SK-N-SH treated with all-trans-retinoic acid at 6 μM for 48 hours (cell line): ENCODE measurements around the gene PPARG.

Experiments used
- ATAC-seq: fragments of 200-7000 bp; cut with Tn5 transposase; 3 replicates; pipeline ENCODE4 v1.9.1; 2020; ENCODE audit warnings: mild to moderate bottlenecking, moderate library complexity
- CREB5 ChIP-seq: fragments of 250-450 bp; sonication (Bioruptor Pico); IDR thresholded peaks from 2 replicates; pipeline ENCODE4 v1.5.1; 2020; ENCODE audit warnings: low read depth, mild to moderate bottlenecking, moderate library complexity
- CSRNP3 ChIP-seq: fragments of 250-450 bp; sonication (Bioruptor Pico); IDR thresholded peaks from 2 replicates; pipeline ENCODE4 v1.5.1; 2021; ENCODE audit warnings: mild to moderate bottlenecking, moderate library complexity
- ESRRG ChIP-seq: fragments of 250-450 bp; sonication (Bioruptor Pico); IDR thresholded peaks from 2 replicates; pipeline ENCODE4 v1.6.1; 2021; ENCODE audit warnings: mild to moderate bottlenecking
- GLIS3 ChIP-seq: fragments of 250-450 bp; sonication (Bioruptor Pico); IDR thresholded peaks from 2 replicates; pipeline ENCODE4 v1.5.0; 2020; ENCODE audit warnings: mild to moderate bottlenecking, moderate library complexity
- OSR1 ChIP-seq: fragments of 250-450 bp; sonication (Bioruptor Pico); IDR thresholded peaks from 2 replicates; pipeline ENCODE4 v1.8.0; 2022; ENCODE audit warnings: moderate library complexity, mild to moderate bottlenecking, inconsistent platforms
- POU6F1 ChIP-seq: fragments of 250-450 bp; sonication (Bioruptor Pico); IDR thresholded peaks from 2 replicates; pipeline ENCODE4 v1.8.0; 2021; ENCODE audit warnings: low read depth, mild to moderate bottlenecking, moderate library complexity, borderline replicate concordance
- PPARA ChIP-seq: fragments of 250-450 bp; sonication (Bioruptor Pico); IDR thresholded peaks from 2 replicates; pipeline ENCODE4 v1.5.0; 2020; ENCODE audit warnings: mild to moderate bottlenecking, borderline replicate concordance
- RARB ChIP-seq: fragments of 250-450 bp; sonication (Bioruptor Pico); IDR thresholded peaks from 2 replicates; pipeline ENCODE4 v1.8.0; 2021; ENCODE audit warnings: mild to moderate bottlenecking, moderate library complexity
- SNAI2 ChIP-seq: fragments of 250-450 bp; sonication (Bioruptor Pico); IDR thresholded peaks from 2 replicates; pipeline ENCODE4 v1.5.0; 2020; ENCODE audit warnings: mild to moderate bottlenecking, moderate library complexity
- TCF4 ChIP-seq: fragments of 250-450 bp; sonication (Bioruptor Pico); IDR thresholded peaks from 2 replicates; pipeline ENCODE4 v1.8.0; 2021; ENCODE audit warnings: mild to moderate bottlenecking, moderate library complexity, borderline replicate concordance
- TOX ChIP-seq: fragments of 250-450 bp; sonication (Bioruptor Pico); IDR thresholded peaks from 2 replicates; pipeline ENCODE4 v1.8.0; 2021; ENCODE audit warnings: mild to moderate bottlenecking, moderate library complexity, borderline replicate concordance
- ZC3H10 ChIP-seq: fragments of 250-450 bp; sonication (Bioruptor Pico); IDR thresholded peaks from 2 replicates; pipeline ENCODE4 v1.5.1; 2021; ENCODE audit warnings: mild to moderate bottlenecking, moderate library complexity
- ZFP3 ChIP-seq: fragments of 250-450 bp; sonication (Bioruptor Pico); IDR thresholded peaks from 2 replicates; pipeline ENCODE4 v1.5.0; 2020; ENCODE audit warnings: mild to moderate bottlenecking, moderate library complexity
- ZFP30 ChIP-seq: fragments of 450-650 bp; formaldehyde crosslinking; IDR thresholded peaks from 2 replicates; pipeline ENCODE4 v1.5.0; 2022; ENCODE audit warnings: mild to moderate bottlenecking, moderate library complexity
- ZNF565 ChIP-seq: fragments of 450-650 bp; formaldehyde crosslinking; conservative IDR thresholded peaks from 2 replicates; pipeline ENCODE4 v1.5.0; 2020; ENCODE audit warnings: low read depth, mild to moderate bottlenecking, moderate library complexity
- ZNF70 ChIP-seq: fragments of 450-650 bp; formaldehyde crosslinking; IDR thresholded peaks from 2 replicates; pipeline ENCODE4 v1.5.0; 2020; ENCODE audit warnings: mild to moderate bottlenecking, moderate library complexity
- ZNF8 ChIP-seq: fragments of 450-650 bp; formaldehyde crosslinking; IDR thresholded peaks from 2 replicates; pipeline ENCODE4 v1.5.0; 2020; ENCODE audit warnings: mild to moderate bottlenecking, moderate library complexity
- TF ChIP-seq, protein P1 (sequence below): fragments of 250-450 bp; sonication (Bioruptor Pico); IDR thresholded peaks from 2 replicates; pipeline ENCODE4 v1.5.0; 2020; ENCODE audit warnings: mild to moderate bottlenecking, moderate library complexity
- TF ChIP-seq, protein P2 (sequence below): fragments of 250-450 bp; sonication (Bioruptor Pico); IDR thresholded peaks from 2 replicates; pipeline ENCODE4 v1.8.0; 2020; ENCODE audit warnings: mild to moderate bottlenecking, moderate library complexity, borderline replicate concordance

Gene PPARG

DNA sequence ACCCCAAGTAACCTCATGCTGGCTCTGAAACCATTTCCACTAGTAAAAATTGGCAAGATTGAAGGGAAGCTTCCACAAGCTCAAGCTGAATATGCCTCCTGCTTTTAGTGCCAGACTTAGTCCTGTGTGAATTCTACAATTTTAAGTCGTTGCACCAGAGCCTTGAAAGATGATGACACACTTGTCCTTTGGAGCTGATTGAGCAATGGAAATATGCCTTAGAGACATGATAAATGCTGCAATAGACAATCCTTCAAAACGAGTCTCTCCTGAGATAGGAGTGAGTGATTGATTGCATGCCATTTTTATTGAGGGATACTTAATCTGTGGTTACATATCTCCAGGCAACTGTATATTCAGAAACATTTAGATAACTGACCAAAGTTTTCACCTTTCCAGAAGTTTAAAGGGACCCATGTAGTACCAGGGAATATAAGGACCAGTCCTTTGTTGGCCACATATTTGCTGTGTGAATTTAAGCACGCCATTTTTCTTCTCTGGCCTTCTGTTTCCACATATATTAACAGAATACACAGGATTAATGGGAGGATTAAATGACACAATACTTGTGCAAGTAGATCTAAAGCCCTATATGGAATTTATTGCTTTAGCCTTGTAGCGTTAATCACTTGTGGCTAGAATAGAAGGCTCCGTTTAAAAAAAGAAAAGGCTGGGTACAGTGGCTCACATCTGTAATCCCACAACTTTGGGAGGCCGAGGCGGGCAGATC lies 65.1 kb downstream of the PPARG start:
- ATAC-seq = no peak
- TF ChIP-seq SNAI2 (CRISPR knock-in tag) (no peak), ESRRG (no peak), POU6F1 (CRISPR knock-in tag) (no peak), ZFP3 (CRISPR knock-in tag) (no peak), ZC3H10 (CRISPR knock-in tag) (no peak), CREB5 (CRISPR knock-in tag) (no peak), OSR1 (CRISPR knock-in tag) (no peak), ZNF70 (no peak), TOX (CRISPR knock-in tag) (no peak), CSRNP3 (CRISPR knock-in tag) (no peak), ZNF565 (CRISPR knock-in tag) (no peak), TCF4 (CRISPR knock-in tag) (no peak), PPARA (CRISPR knock-in tag) (no peak)
- TF ChIP-seq, protein P1, sequence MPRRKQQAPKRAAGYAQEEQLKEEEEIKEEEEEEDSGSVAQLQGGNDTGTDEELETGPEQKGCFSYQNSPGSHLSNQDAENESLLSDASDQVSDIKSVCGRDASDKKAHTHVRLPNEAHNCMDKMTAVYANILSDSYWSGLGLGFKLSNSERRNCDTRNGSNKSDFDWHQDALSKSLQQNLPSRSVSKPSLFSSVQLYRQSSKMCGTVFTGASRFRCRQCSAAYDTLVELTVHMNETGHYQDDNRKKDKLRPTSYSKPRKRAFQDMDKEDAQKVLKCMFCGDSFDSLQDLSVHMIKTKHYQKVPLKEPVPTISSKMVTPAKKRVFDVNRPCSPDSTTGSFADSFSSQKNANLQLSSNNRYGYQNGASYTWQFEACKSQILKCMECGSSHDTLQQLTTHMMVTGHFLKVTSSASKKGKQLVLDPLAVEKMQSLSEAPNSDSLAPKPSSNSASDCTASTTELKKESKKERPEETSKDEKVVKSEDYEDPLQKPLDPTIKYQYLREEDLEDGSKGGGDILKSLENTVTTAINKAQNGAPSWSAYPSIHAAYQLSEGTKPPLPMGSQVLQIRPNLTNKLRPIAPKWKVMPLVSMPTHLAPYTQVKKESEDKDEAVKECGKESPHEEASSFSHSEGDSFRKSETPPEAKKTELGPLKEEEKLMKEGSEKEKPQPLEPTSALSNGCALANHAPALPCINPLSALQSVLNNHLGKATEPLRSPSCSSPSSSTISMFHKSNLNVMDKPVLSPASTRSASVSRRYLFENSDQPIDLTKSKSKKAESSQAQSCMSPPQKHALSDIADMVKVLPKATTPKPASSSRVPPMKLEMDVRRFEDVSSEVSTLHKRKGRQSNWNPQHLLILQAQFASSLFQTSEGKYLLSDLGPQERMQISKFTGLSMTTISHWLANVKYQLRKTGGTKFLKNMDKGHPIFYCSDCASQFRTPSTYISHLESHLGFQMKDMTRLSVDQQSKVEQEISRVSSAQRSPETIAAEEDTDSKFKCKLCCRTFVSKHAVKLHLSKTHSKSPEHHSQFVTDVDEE = no peak
- TF ChIP-seq, protein P2, sequence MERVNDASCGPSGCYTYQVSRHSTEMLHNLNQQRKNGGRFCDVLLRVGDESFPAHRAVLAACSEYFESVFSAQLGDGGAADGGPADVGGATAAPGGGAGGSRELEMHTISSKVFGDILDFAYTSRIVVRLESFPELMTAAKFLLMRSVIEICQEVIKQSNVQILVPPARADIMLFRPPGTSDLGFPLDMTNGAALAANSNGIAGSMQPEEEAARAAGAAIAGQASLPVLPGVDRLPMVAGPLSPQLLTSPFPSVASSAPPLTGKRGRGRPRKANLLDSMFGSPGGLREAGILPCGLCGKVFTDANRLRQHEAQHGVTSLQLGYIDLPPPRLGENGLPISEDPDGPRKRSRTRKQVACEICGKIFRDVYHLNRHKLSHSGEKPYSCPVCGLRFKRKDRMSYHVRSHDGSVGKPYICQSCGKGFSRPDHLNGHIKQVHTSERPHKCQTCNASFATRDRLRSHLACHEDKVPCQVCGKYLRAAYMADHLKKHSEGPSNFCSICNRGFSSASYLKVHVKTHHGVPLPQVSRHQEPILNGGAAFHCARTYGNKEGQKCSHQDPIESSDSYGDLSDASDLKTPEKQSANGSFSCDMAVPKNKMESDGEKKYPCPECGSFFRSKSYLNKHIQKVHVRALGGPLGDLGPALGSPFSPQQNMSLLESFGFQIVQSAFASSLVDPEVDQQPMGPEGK = no peak

DNA sequence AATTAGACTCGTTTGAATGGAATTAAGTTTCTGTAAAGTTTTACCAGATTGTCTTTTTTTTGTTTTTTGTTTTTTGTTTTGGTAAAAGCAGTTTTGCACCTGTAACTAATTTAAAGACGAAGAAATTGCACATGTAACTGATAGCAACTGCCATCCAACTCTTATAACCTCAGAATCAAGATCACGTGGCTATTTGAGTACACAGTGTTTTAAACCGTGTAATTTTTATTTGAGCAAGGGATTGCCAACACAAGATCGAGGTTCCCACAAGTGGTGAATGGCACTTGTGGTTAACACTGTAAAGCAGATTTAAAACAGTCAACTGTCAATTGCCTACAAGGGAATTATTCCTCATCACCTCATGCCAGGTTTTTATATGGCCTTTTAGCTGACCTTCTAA lies 67.3 kb downstream of the PPARG start:
- no peak for TF ChIP-seq ZNF8
- TF ChIP-seq SNAI2 (CRISPR knock-in tag) = no peak
- TF ChIP-seq, protein P1 = no peak
- TF ChIP-seq PPARA (CRISPR knock-in tag) = no peak
- no peak for TF ChIP-seq ZFP3 (CRISPR knock-in tag)
- no peak for TF ChIP-seq RARB (CRISPR knock-in tag)
- TF ChIP-seq ZFP30 (CRISPR knock-in tag) = no peak
- TF ChIP-seq CREB5 (CRISPR knock-in tag) = no peak
- TF ChIP-seq ZNF565 (CRISPR knock-in tag) = no peak
- TF ChIP-seq TOX (CRISPR knock-in tag) = no peak
- no peak for TF ChIP-seq ZNF70
- no peak for TF ChIP-seq POU6F1 (CRISPR knock-in tag)
- no peak for TF ChIP-seq OSR1 (CRISPR knock-in tag)
- TF ChIP-seq GLIS3 = no peak
- no peak for TF ChIP-seq ESRRG
- TF ChIP-seq, all 23 proteins: peak for 0
- no peak for ATAC-seq
